H1 (cell line): Measurements from ENCODE around the gene TMEM63C. TPM values are rescaled to one million over a fixed set of nuclear protein-coding genes. Genes with fewer than 3 reads are reported as not detected.

Source experiments
- CTCF ChIA-PET: fragments of 300-600 bp; sonication (Branson Sonifier 250); formaldehyde crosslinking; loops from one replicate; lab custom pipeline; 2021; ENCODE audit not compliant: partially characterized antibody; lab: Charles Lee
- POLR2A ChIA-PET: fragments of 300-600 bp; sonication (Branson Sonifier 250); formaldehyde crosslinking; loops from one replicate; lab custom pipeline; 2021; ENCODE audit warnings: inconsistent platforms; ENCODE audit not compliant: partially characterized antibody; lab: Charles Lee
- DNase-seq, 2 experiments: peaks; one replicate each; pipeline versions ENCODE4 v3.0.0 to v3.0.0-alpha.2; 2010 to 2022; ENCODE audit warnings: low spot score in 2 of 2, low read depth in 1 of 2, mixed read lengths in 1 of 2
- FAIRE-seq: peaks from 2 replicates; lab custom pipeline; 2011; peaks lifted over from hg19 to GRCh38; lab: Jason Lieb, UNC
- H2AFZ ChIP-seq: 2 replicates; pipeline ENCODE4 v1.8.1; 2012; ENCODE audit warnings: low read length, inconsistent platforms
- H2AK5ac ChIP-seq: 2 replicates; pipeline ENCODE4 v1.6.1; 2013; ENCODE audit warnings: low read depth, low read length
- H2BK120ac ChIP-seq: replicated peaks from 2 replicates; pipeline ENCODE3; 2013; ENCODE audit warnings: low read depth, low read length, inconsistent platforms
- H2BK12ac ChIP-seq: 2 replicates; pipeline ENCODE4 v1.6.1; 2013; ENCODE audit warnings: low read depth, low read length
- H2BK15ac ChIP-seq: 2 replicates; pipeline ENCODE4 v1.6.1; 2013; ENCODE audit warnings: low read length
- H2BK20ac ChIP-seq: 2 replicates; pipeline ENCODE4 v1.6.1; 2013; ENCODE audit warnings: low read length
- H2BK5ac ChIP-seq: 2 replicates; pipeline ENCODE4 v1.6.1; 2013; ENCODE audit warnings: low read depth, low read length
- H3K14ac ChIP-seq: 2 replicates; pipeline ENCODE4 v1.6.1; 2013; ENCODE audit warnings: inconsistent platforms; ENCODE audit not compliant: insufficient read length
- H3K18ac ChIP-seq: 2 replicates; pipeline ENCODE4 v1.6.1; 2013; ENCODE audit warnings: low read length; ENCODE audit errors: extremely low read depth
- H3K23ac ChIP-seq: 2 replicates; pipeline ENCODE4 v1.6.1; 2013; ENCODE audit warnings: inconsistent platforms; ENCODE audit not compliant: insufficient read length
- H3K23me2 ChIP-seq: 2 replicates; pipeline ENCODE4 v1.6.1; 2013; ENCODE audit warnings: low read depth, low read length
- H3K27ac ChIP-seq: 2 replicates; pipeline ENCODE4 v1.6.1; 2011; ENCODE audit warnings: low read depth, low read length, inconsistent platforms
- H3K27me3 ChIP-seq, 4 experiments: replicated peaks in 1 of 4; 1 replicate in 1 of 4; 2 replicates in 3 of 4; pipeline versions ENCODE4 v1.6.1 to v1.8.1; 2011 to 2013; ENCODE audit warnings: low read length in 3 of 4, mild to moderate bottlenecking in 3 of 4, inconsistent platforms in 2 of 4, mixed read lengths in 2 of 4, moderate library complexity in 1 of 4; ENCODE audit not compliant: control insufficient read depth in 3 of 4, insufficient read depth in 3 of 4; ENCODE audit errors: extremely low read depth in 1 of 4
- H3K36me3 ChIP-seq, 4 experiments: 2 replicates each; pipeline versions ENCODE4 v1.6.1 to v1.8.1; 2011 to 2013; ENCODE audit warnings: mild to moderate bottlenecking in 4 of 4, low read length in 3 of 4, moderate library complexity in 2 of 4, control low read depth in 1 of 4, inconsistent platforms in 1 of 4; ENCODE audit not compliant: insufficient read depth in 4 of 4, control insufficient read depth in 2 of 4
- H3K4ac ChIP-seq: replicated peaks from 2 replicates; pipeline ENCODE3; 2013; ENCODE audit warnings: low read length, low read depth, mixed read lengths, inconsistent platforms; ENCODE audit not compliant: insufficient read length
- H3K4me1 ChIP-seq, 4 experiments: replicated peaks in 1 of 4; 1 replicate in 1 of 4; 2 replicates in 3 of 4; pipeline versions ENCODE4 v1.6.1 to v1.8.1; 2011 to 2013; ENCODE audit warnings: low read length in 3 of 4, inconsistent platforms in 2 of 4, mixed read lengths in 1 of 4; ENCODE audit not compliant: insufficient read depth in 4 of 4, control insufficient read depth in 3 of 4
- H3K4me2 ChIP-seq, 2 experiments: 2 replicates each; pipeline versions ENCODE4 v1.6.1 to v1.8.1; 2011 to 2013; ENCODE audit warnings: low read depth in 2 of 2, low read length in 2 of 2, control low read depth in 1 of 2, inconsistent platforms in 1 of 2, mild to moderate bottlenecking in 1 of 2; ENCODE audit not compliant: insufficient read depth in 1 of 2
- H3K4me3 ChIP-seq, 4 experiments: fragments of 200-600, 300-600 bp in 1 of 4; sonication (generic), shearing (Covaris generic), sonication (Bioruptor Twin) in 1 of 4; 2 replicates each; pipeline versions ENCODE4 v1.5.1 to v1.8.1; 2011 to 2016; ENCODE audit warnings: low read length in 4 of 4, low read depth in 3 of 4, control low read depth in 2 of 4, inconsistent platforms in 2 of 4, mild to moderate bottlenecking in 2 of 4, mixed read lengths in 1 of 4, moderate library complexity in 1 of 4; ENCODE audit not compliant: insufficient read depth in 2 of 4; ENCODE audit errors: extremely low read depth in 1 of 4
- H3K56ac ChIP-seq: replicated peaks from 2 replicates; pipeline ENCODE3; 2013; ENCODE audit warnings: low read depth, mild to moderate bottlenecking, mixed read lengths, low read length, inconsistent platforms; ENCODE audit not compliant: insufficient read length
- H3K79me1 ChIP-seq: 2 replicates; pipeline ENCODE4 v1.6.1; 2013; ENCODE audit warnings: low read depth, low read length, control low read depth
- H3K79me2 ChIP-seq, 2 experiments: 2 replicates each; pipeline versions ENCODE4 v1.6.1 to v1.8.1; 2012 to 2013; ENCODE audit warnings: low read length in 2 of 2, mild to moderate bottlenecking in 2 of 2, inconsistent platforms in 1 of 2; ENCODE audit not compliant: insufficient read depth in 2 of 2, control insufficient read depth in 1 of 2
- H3K9ac ChIP-seq, 4 experiments: replicated peaks in 1 of 4; 1 replicate in 1 of 4; 2 replicates in 3 of 4; pipeline versions ENCODE4 v1.6.1 to v1.8.1; 2011 to 2013; ENCODE audit warnings: low read depth in 3 of 4, low read length in 3 of 4, control low read depth in 2 of 4, mild to moderate bottlenecking in 2 of 4, moderate library complexity in 2 of 4, inconsistent platforms in 1 of 4; ENCODE audit errors: extremely low read depth in 1 of 4
- H3K9me3 ChIP-seq, 2 experiments: 2 replicates each; pipeline versions ENCODE4 v1.6.1 to v1.8.1; 2012 to 2013; ENCODE audit warnings: mild to moderate bottlenecking in 2 of 2, moderate library complexity in 2 of 2, control low read depth in 1 of 2, inconsistent platforms in 1 of 2, low read depth in 1 of 2, low read length in 1 of 2, mixed read lengths in 1 of 2; ENCODE audit not compliant: insufficient read depth in 2 of 2
- H4K20me1 ChIP-seq, 2 experiments: replicated peaks in 1 of 2; 2 replicates each; pipeline versions ENCODE3 to v1.8.1; 2011 to 2013; ENCODE audit warnings: inconsistent platforms in 2 of 2, low read length in 2 of 2, mild to moderate bottlenecking in 1 of 2; ENCODE audit not compliant: insufficient read depth in 2 of 2, control insufficient read depth in 1 of 2
- H4K5ac ChIP-seq: 2 replicates; pipeline ENCODE4 v1.6.1; 2013; ENCODE audit warnings: low read length, low read depth, mixed read lengths, inconsistent platforms; ENCODE audit not compliant: insufficient read length
- H4K8ac ChIP-seq: 2 replicates; pipeline ENCODE4 v1.8.0; 2013; ENCODE audit warnings: mild to moderate bottlenecking, moderate library complexity, low read length, inconsistent platforms; ENCODE audit not compliant: insufficient read depth; ENCODE audit errors: extremely low read depth
- H4K91ac ChIP-seq: replicated peaks from 2 replicates; pipeline ENCODE3; 2013; ENCODE audit warnings: low read length, mixed read lengths, inconsistent platforms; ENCODE audit not compliant: insufficient read length
- CBX5 ChIP-seq: fragments of 300-800, 300-1000 bp; sonication (generic); IDR thresholded peaks from 2 replicates; pipeline ENCODE4 v1.7.1; 2016; ENCODE audit warnings: antibody characterized with exemption, low read length, low read depth
- CHD1 ChIP-seq: IDR thresholded peaks from 2 replicates; pipeline ENCODE4 v1.6.1; 2012; ENCODE audit warnings: low read depth, low read length, improper control_type of control experiment
- SIN3A ChIP-seq, 2 experiments: IDR thresholded peaks in 1 of 2; conservative IDR thresholded peaks in 1 of 2; 2 replicates each; pipeline ENCODE4 v1.6.1; 2011 to 2012; ENCODE audit warnings: low read length in 2 of 2, improper control_type of control experiment in 1 of 2, low read depth in 1 of 2, mild to moderate bottlenecking in 1 of 2
- WGBS, 2 experiments: shearing (Covaris generic) in 1 of 2; methylation state at CpG; one replicate each; pipeline versions ENCODE4 v1.1.6 to v1.1.7; 2013 to 2015; ENCODE audit warnings: low lambda C conversion rate in 2 of 2, mixed read lengths in 2 of 2, inconsistent platforms in 1 of 2, low coverage in 1 of 2, missing lambda C conversion rate in 1 of 2; ENCODE audit not compliant: insufficient replicate concordance in 2 of 2, insufficient coverage in 1 of 2, insufficient read length in 1 of 2; ENCODE audit errors: extremely low coverage in 1 of 2, missing lambda C conversion rate in 1 of 2; 5-methylcytosine and 5-hydroxymethylcytosine counted together
- polyA plus RNA-seq, 7 experiments: library from polyadenylated mRNA; depleted of rRNA in 3 of 7; stranded (reverse) in 5 of 7; unstranded in 2 of 7; fragments of >200 nt in 5 of 7; fragments of 200-250 nt in 2 of 7; gene quantifications; 1 replicate in 5 of 7; 2 replicates in 1 of 7; 4 replicates in 1 of 7; pipeline versions ENCODE4 v1.2.1 to v1.2.3, GENCODE V29; 2011 to 2013; ENCODE audit warnings: missing spikeins in 2 of 7, mixed read lengths in 2 of 7
- total RNA-seq: library from RNA; stranded (reverse); fragmentation: NEBNext Ultra II Directional; extraction: Animal tissue kit (Norgen Biotek cat#: 25700); gene quantifications from 2 replicates; pipeline ENCODE4 v1.2.1, GENCODE V29; 2021
- TF ChIP-seq, protein P1 (sequence below): IDR thresholded peaks from 2 replicates; pipeline ENCODE4 v1.6.1; 2011; ENCODE audit warnings: low read depth, mild to moderate bottlenecking, low read length; ENCODE audit not compliant: insufficient read depth
- TF ChIP-seq, protein P2 (sequence below): IDR thresholded peaks from 2 replicates; pipeline ENCODE4 v1.6.1; 2011; ENCODE audit warnings: low read length, improper control_type of control experiment

Gene TMEM63C
- total and polyA plus RNA-seq, 2 of the 8 experiments (the other 6 are each of a cell fraction or from before 2014, with no cell fraction given) = 3.0 to 7.6 TPM

DNA sequence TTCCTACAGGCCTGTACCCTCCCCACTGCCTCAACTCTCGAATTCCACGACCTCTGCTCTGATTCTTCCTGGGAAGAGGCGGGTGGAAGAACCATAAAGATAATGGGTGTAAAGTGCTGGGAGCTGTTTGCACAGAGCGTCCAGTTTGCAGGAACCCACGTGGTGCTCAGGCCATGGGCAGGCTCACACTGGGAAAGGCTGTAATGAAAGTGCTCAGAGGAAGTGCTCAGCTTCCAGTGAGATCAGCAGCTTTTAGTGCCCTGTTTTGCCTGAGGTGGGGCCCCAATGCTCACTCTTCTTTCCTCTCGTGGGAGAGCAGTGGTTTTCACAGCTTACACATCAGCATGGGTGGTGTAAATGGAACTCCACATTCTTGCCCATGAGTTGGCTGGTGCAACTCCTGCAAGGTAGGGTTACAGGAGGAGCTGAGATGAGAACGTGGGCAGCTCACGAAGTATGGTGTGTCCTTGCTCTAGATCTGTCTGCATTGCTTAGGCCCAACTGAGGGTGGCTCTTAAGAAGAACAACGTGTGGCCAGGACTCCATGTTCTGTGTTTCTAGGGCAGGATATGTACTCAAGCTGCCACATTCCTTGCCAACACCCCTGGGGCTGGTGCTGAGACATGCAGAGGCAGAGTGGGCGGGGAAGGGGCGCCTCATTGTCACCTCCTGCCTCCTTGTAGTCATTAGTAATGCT lies 2.9 kb downstream of the TMEM63C start:
- Histone ChIP-seq H2BK5ac (no peak overlapping the region), H3K4ac (no peak overlapping the region), H3K9me3 (no peaks in the 10 kb centered on the region), H2AK5ac (no peak overlapping the region; the same call in 1 of the 2 replicates), H3K79me2 (no peaks in the 10 kb centered on the region), H3K27ac (no peak overlapping the region), H4K5ac (no peak overlapping the region), H3K36me3 (no peaks in the 10 kb centered on the region), H3K23ac (no peak overlapping the region), H3K9ac (no peak overlapping the region), H2BK15ac (no peak overlapping the region), H4K8ac (no peak overlapping the region), H2BK12ac (no peak overlapping the region), H2BK120ac (no peak overlapping the region), H4K20me1 (no peaks in the 10 kb centered on the region), H3K79me1 (no peaks in the 10 kb centered on the region; the same call in 1 of the 2 replicates), H3K56ac (no peak overlapping the region), H3K4me2 (no peak overlapping the region), H3K27me3 (peaks cover 0 to 3% (median 1%) of the 10 kb centered on the region in 4 experiments; a peak in 3 of 7 replicates), H3K14ac (no peak overlapping the region), H4K91ac (no peak overlapping the region), H2AFZ (no peak overlapping the region), H3K18ac (no peak overlapping the region), H3K23me2 (peaks cover 6% of the 10 kb centered on the region; the same call in 1 of the 2 replicates), H2BK20ac (no peak overlapping the region), H3K4me3 (no peak overlapping the region), H3K4me1 (peaks cover 3 to 14% (median 10%) of the 10 kb centered on the region in 4 experiments)
- WGBS, 2 experiments = 87% methylated on average over 11 of the region's 11 CpGs; no CpG with 5 or more reads in 1 of the 2 experiments
- ChIA-PET CTCF (interaction anchor here (0.7 to 13.7 kb wide), 13 partner anchors 10 to 274 kb away, joined by 3 to 178 read pairs (median 5); partner anchors contain the start of gene ZDHHC22), POLR2A (interaction anchor here (0.7 to 1.6 kb wide), 4 partner anchors 9 to 42 kb away, joined by 3 to 5 read pairs (median 4); no protein-coding TSS in a partner anchor)
- DNase-seq (no peak), FAIRE-seq (no peak)
- TF ChIP-seq CBX5 = no peak
- TF ChIP-seq, protein P1, sequence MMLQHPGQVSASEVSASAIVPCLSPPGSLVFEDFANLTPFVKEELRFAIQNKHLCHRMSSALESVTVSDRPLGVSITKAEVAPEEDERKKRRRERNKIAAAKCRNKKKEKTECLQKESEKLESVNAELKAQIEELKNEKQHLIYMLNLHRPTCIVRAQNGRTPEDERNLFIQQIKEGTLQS = no peak
- TF ChIP-seq, protein P2, sequence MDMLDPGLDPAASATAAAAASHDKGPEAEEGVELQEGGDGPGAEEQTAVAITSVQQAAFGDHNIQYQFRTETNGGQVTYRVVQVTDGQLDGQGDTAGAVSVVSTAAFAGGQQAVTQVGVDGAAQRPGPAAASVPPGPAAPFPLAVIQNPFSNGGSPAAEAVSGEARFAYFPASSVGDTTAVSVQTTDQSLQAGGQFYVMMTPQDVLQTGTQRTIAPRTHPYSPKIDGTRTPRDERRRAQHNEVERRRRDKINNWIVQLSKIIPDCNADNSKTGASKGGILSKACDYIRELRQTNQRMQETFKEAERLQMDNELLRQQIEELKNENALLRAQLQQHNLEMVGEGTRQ = no peak
- no peak for TF ChIP-seq CHD1
- TF ChIP-seq SIN3A (conservative IDR thresholded peaks at IDR 0.05 in 1 of 2, IDR thresholded peaks at IDR 0.05 in 1 of 2; ENCODE audit: low read depth in 1 of 2, low read length in 2 of 2) = no peak
